H9 (cell line): ENCODE data around the gene NRXN2. TPM values are rescaled to one million over a fixed set of nuclear protein-coding genes. Genes with fewer than 3 reads are reported as not detected.

Source experiments
- DNase-seq: peaks from one replicate; pipeline ENCODE4 v3.0.0-alpha.2; 2017
- H2AFZ ChIP-seq: one replicate; pipeline ENCODE4 v1.6.1; 2013; ENCODE audit warnings: mild to moderate bottlenecking, low read length, control low read depth, moderate library complexity
- H2AK5ac ChIP-seq: 2 replicates; pipeline ENCODE4 v1.6.1; 2013; ENCODE audit warnings: low read length, control low read depth, mixed read lengths; ENCODE audit not compliant: insufficient read length
- H2BK120ac ChIP-seq: one replicate; pipeline ENCODE4 v1.6.1; 2013; ENCODE audit warnings: low read depth, mild to moderate bottlenecking, low read length, control low read depth, inconsistent platforms; ENCODE audit not compliant: poor library complexity, severe bottlenecking
- H2BK12ac ChIP-seq: 2 replicates; pipeline ENCODE4 v1.6.1; 2013; ENCODE audit warnings: low read length, control low read depth, mixed read lengths, low read depth; ENCODE audit not compliant: insufficient read length
- H2BK15ac ChIP-seq: 2 replicates; pipeline ENCODE4 v1.6.1; 2013; ENCODE audit warnings: low read depth, low read length, control low read depth
- H2BK20ac ChIP-seq: one replicate; pipeline ENCODE4 v1.6.1; 2013; ENCODE audit warnings: low read depth, mild to moderate bottlenecking, low read length, control low read depth, inconsistent platforms; ENCODE audit not compliant: poor library complexity, severe bottlenecking
- H2BK5ac ChIP-seq: 2 replicates; pipeline ENCODE4 v1.6.1; 2013; ENCODE audit warnings: low read length, control low read depth, mixed read lengths; ENCODE audit not compliant: insufficient read length
- H3K14ac ChIP-seq: 2 replicates; pipeline ENCODE4 v1.6.1; 2013; ENCODE audit warnings: low read length, control low read depth; ENCODE audit not compliant: insufficient read depth
- H3K18ac ChIP-seq: 2 replicates; pipeline ENCODE4 v1.6.1; 2013; ENCODE audit warnings: low read depth, mild to moderate bottlenecking, mixed read lengths, low read length, control low read depth; ENCODE audit not compliant: insufficient read length
- H3K23ac ChIP-seq: 2 replicates; pipeline ENCODE4 v1.6.1; 2013; ENCODE audit warnings: low read length, control low read depth, mixed read lengths, low read depth; ENCODE audit not compliant: insufficient read length
- H3K23me2 ChIP-seq: 2 replicates; pipeline ENCODE4 v1.6.1; 2013; ENCODE audit warnings: low read depth, mild to moderate bottlenecking, mixed read lengths, low read length, control low read depth; ENCODE audit not compliant: insufficient read length, poor library complexity, severe bottlenecking
- H3K27ac ChIP-seq: 2 replicates; pipeline ENCODE4 v1.5.1; 2013; ENCODE audit warnings: low read length, control low read depth, mixed read lengths, low read depth; ENCODE audit not compliant: insufficient read length
- H3K27me3 ChIP-seq: 2 replicates; pipeline ENCODE4 v1.6.1; 2013; ENCODE audit warnings: low read length, control low read depth, inconsistent platforms; ENCODE audit not compliant: insufficient read depth
- H3K4ac ChIP-seq: 2 replicates; pipeline ENCODE4 v1.6.1; 2013; ENCODE audit warnings: low read depth, mild to moderate bottlenecking, control low read depth, inconsistent platforms, low read length, moderate library complexity
- H3K4me1 ChIP-seq: 2 replicates; pipeline ENCODE4 v1.6.1; 2013; ENCODE audit warnings: low read length, control low read depth, inconsistent platforms; ENCODE audit not compliant: insufficient read depth
- H3K4me2 ChIP-seq: 2 replicates; pipeline ENCODE4 v1.6.1; 2013; ENCODE audit warnings: low read length, control low read depth, mixed read lengths; ENCODE audit not compliant: insufficient read length, insufficient read depth
- H3K56ac ChIP-seq: 2 replicates; pipeline ENCODE4 v1.6.1; 2013; ENCODE audit warnings: low read depth, mild to moderate bottlenecking, mixed read lengths, low read length, control low read depth; ENCODE audit not compliant: insufficient read length
- H3K79me1 ChIP-seq: 2 replicates; pipeline ENCODE4 v1.6.1; 2013; ENCODE audit warnings: low read depth, mild to moderate bottlenecking, moderate library complexity, low read length, control low read depth, inconsistent platforms; ENCODE audit not compliant: insufficient read depth, poor library complexity, severe bottlenecking
- H3K79me2 ChIP-seq: 2 replicates; pipeline ENCODE4 v1.6.1; 2013; ENCODE audit warnings: low read length, control low read depth, inconsistent platforms; ENCODE audit not compliant: insufficient read depth
- H3K9ac ChIP-seq: 2 replicates; pipeline ENCODE4 v1.6.1; 2013; ENCODE audit warnings: low read length, control low read depth, mixed read lengths; ENCODE audit not compliant: insufficient read length; ENCODE audit errors: extremely low read depth
- H3K9me3 ChIP-seq: one replicate; pipeline ENCODE4 v1.6.1; 2013; ENCODE audit warnings: low read depth, low read length, inconsistent platforms; ENCODE audit not compliant: control insufficient read depth
- H3T11ph ChIP-seq: one replicate; pipeline ENCODE4 v1.6.1; 2013; ENCODE audit warnings: mild to moderate bottlenecking, low read length, control low read depth, inconsistent platforms
- H4K20me1 ChIP-seq: one replicate; pipeline ENCODE4 v1.6.1; 2013; ENCODE audit not compliant: control insufficient read depth, insufficient read length, insufficient read depth
- H4K5ac ChIP-seq: 2 replicates; pipeline ENCODE4 v1.6.1; 2013; ENCODE audit warnings: low read depth, mild to moderate bottlenecking, mixed read lengths, low read length, control low read depth; ENCODE audit not compliant: insufficient read length
- H4K8ac ChIP-seq: replicated peaks from 2 replicates; pipeline ENCODE4 v1.6.1; 2013; ENCODE audit warnings: low read length, control low read depth, mixed read lengths, low read depth; ENCODE audit not compliant: insufficient read length
- H4K91ac ChIP-seq: 2 replicates; pipeline ENCODE4 v1.6.1; 2013; ENCODE audit warnings: low read depth, mild to moderate bottlenecking, moderate library complexity, mixed read lengths, low read length, control low read depth; ENCODE audit not compliant: insufficient read length
- H3K27ac Mint-ChIP-seq, 3 experiments: 2 replicates in 2 of 3; 3 replicates in 1 of 3; pipeline ENCODE4 v1.8.0; 2020 to 2021; ENCODE audit warnings: mixed read lengths in 3 of 3, mild to moderate bottlenecking in 1 of 3, moderate library complexity in 1 of 3
- H3K27me3 Mint-ChIP-seq: 2 replicates; pipeline ENCODE4 v1.8.0; 2021; ENCODE audit warnings: low read depth, mild to moderate bottlenecking, moderate library complexity, mixed read lengths
- H3K36me3 Mint-ChIP-seq, 3 experiments: 2 replicates in 2 of 3; 3 replicates in 1 of 3; pipeline ENCODE4 v1.8.0; 2020 to 2021; ENCODE audit warnings: low read depth in 3 of 3, mixed read lengths in 3 of 3; ENCODE audit not compliant: insufficient read depth in 1 of 3
- H3K4me1 Mint-ChIP-seq, 2 experiments: 2 replicates each; pipeline ENCODE4 v1.8.0; 2020; ENCODE audit warnings: mixed read lengths in 2 of 2
- H3K4me3 Mint-ChIP-seq, 2 experiments: 2 replicates in 1 of 2; 3 replicates in 1 of 2; pipeline ENCODE4 v1.8.0; 2020 to 2021; ENCODE audit warnings: mild to moderate bottlenecking in 2 of 2, mixed read lengths in 2 of 2, moderate library complexity in 1 of 2
- H3K9me3 Mint-ChIP-seq, 2 experiments: 2 replicates in 1 of 2; 3 replicates in 1 of 2; pipeline ENCODE4 v1.8.0; 2020; ENCODE audit warnings: mild to moderate bottlenecking in 2 of 2, mixed read lengths in 2 of 2, moderate library complexity in 1 of 2
- WGBS: extraction: QIAGEN DNeasy Blood & Tissue Kit; methylation state at CpG from one replicate; pipeline ENCODE4 v1.1.7; 2013; ENCODE audit warnings: missing lambda C conversion rate, low lambda C conversion rate, mixed read lengths; ENCODE audit not compliant: insufficient read length; ENCODE audit errors: extremely low coverage; 5-methylcytosine and 5-hydroxymethylcytosine counted together
- total RNA-seq: library from RNA; stranded (reverse); gene quantifications from 2 replicates; pipeline ENCODE4 v1.2.1, GENCODE V29; 2021
- TF ChIP-seq, protein P1 (sequence below): fragments of 200-600 bp; sonication (generic); conservative IDR thresholded peaks from 3 replicates; pipeline ENCODE4 v1.8.0; 2021; ENCODE audit warnings: antibody characterized with exemption, mild to moderate bottlenecking

The NRXN2 gene
- total RNA-seq, 1 experiment from 2014 or later = 3.9 TPM

- no peaks in the 10 kb centered on the region for H3K79me1 ChIP-seq
- no peak overlapping the region for H2BK12ac ChIP-seq
- Mint-ChIP-seq H3K27ac (no peak overlapping the region), H3K4me1 (peaks cover 20 to 63% of the 10 kb centered on the region in 2 experiments), H3K9me3 (no peaks in the 10 kb centered on the region; a peak in 2 of 5 replicates), H3K27me3 (peaks cover 91% of the 10 kb centered on the region), H3K36me3 (no peaks in the 10 kb centered on the region), H3K4me3 (peak overlapping the region; percentile 50 to 79)
- no peak overlapping the region for H4K91ac ChIP-seq
- TF ChIP-seq, protein P1, sequence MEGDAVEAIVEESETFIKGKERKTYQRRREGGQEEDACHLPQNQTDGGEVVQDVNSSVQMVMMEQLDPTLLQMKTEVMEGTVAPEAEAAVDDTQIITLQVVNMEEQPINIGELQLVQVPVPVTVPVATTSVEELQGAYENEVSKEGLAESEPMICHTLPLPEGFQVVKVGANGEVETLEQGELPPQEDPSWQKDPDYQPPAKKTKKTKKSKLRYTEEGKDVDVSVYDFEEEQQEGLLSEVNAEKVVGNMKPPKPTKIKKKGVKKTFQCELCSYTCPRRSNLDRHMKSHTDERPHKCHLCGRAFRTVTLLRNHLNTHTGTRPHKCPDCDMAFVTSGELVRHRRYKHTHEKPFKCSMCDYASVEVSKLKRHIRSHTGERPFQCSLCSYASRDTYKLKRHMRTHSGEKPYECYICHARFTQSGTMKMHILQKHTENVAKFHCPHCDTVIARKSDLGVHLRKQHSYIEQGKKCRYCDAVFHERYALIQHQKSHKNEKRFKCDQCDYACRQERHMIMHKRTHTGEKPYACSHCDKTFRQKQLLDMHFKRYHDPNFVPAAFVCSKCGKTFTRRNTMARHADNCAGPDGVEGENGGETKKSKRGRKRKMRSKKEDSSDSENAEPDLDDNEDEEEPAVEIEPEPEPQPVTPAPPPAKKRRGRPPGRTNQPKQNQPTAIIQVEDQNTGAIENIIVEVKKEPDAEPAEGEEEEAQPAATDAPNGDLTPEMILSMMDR = no peak
- no peak overlapping the region for H3K4me2 ChIP-seq
- no peak overlapping the region for H3T11ph ChIP-seq
- H3K79me2 ChIP-seq = no peaks in the 10 kb centered on the region
- no peaks in the 10 kb centered on the region for H3K9me3 ChIP-seq
- peaks cover 9% of the 10 kb centered on the region; the same call in 1 of the 2 replicates for H3K27me3 ChIP-seq
- H3K23ac ChIP-seq = no peak overlapping the region
- no peak overlapping the region for H3K14ac ChIP-seq
- peaks cover 6% of the 10 kb centered on the region for H3K23me2 ChIP-seq
- no peak overlapping the region for H2AFZ ChIP-seq
- no peak overlapping the region for H4K8ac ChIP-seq
- no peak overlapping the region for H3K4ac ChIP-seq
- no peak overlapping the region for H3K18ac ChIP-seq
- H2BK5ac ChIP-seq = no peak overlapping the region
- no peak overlapping the region for H3K9ac ChIP-seq
- no peak overlapping the region for H4K5ac ChIP-seq
- H2BK15ac ChIP-seq = no peak overlapping the region
- no peak overlapping the region for H3K27ac ChIP-seq
- no peak overlapping the region for H2BK120ac ChIP-seq
- DNase-seq = peak; percentile 69
- H3K4me1 ChIP-seq = peaks cover 11% of the 10 kb centered on the region; the same call in 1 of the 2 replicates
- H4K20me1 ChIP-seq = no peaks in the 10 kb centered on the region
- no peak overlapping the region for H2AK5ac ChIP-seq
- H3K56ac ChIP-seq = no peak overlapping the region
- H2BK20ac ChIP-seq = no peak overlapping the region
- WGBS = no CpG with 5 or more reads among the region's 39 CpGs
Measured at GRCh38 chr11:64713781-64714363, 9.1 kb downstream of the NRXN2 start.
